Stimulated activated naive CD4-positive, alpha-beta T cell (primary cell): Measurements from ENCODE around the gene COQ8B.

ENCODE experiments used
- DNase-seq, 6 experiments: peaks; one replicate each; lab custom pipeline; 2025; lab: John Stamatoyannopoulos, UW

COQ8B gene

DNA sequence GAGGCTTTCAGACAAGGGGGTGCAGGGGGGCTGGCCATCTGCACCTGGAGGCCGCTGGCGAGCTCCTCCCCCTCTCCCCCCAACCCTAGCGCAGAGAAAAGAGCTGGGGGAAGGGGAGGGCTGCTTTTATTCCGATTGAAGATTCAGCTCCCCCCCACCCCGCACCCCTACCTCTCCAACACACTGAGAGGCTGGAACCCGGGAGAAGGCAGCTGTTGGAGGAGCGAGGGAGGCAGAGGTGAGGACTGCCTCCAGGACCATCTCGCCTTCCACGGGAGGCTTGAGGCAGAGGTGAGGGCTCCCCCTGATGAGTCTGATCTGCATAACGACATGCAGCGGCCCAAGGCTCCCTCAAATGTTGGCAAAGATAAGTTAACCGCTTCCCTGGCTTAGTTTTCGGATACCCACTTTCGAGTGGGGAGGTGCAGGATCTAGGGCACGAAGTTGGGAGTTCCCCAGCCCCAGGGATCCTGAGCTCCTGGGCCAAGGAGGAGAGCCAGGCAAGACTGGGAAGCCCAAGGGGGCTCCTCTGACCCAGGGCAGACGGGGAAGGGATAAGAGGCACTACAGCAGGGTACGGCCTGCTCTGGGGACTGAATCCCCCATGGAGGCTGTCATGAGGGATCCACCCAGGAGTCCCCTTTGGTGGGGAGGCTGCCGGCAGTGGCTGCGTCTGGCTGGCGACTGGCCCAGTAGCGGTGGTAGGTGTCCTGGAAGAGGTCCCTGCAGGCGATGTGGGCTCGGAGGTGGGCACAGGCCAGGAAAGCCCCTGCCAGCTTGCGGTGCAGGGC, 25.1 kb downstream of the COQ8B start:
- DNase-seq, result peak in 1 of 6 experiments; percentile 22

DNA sequence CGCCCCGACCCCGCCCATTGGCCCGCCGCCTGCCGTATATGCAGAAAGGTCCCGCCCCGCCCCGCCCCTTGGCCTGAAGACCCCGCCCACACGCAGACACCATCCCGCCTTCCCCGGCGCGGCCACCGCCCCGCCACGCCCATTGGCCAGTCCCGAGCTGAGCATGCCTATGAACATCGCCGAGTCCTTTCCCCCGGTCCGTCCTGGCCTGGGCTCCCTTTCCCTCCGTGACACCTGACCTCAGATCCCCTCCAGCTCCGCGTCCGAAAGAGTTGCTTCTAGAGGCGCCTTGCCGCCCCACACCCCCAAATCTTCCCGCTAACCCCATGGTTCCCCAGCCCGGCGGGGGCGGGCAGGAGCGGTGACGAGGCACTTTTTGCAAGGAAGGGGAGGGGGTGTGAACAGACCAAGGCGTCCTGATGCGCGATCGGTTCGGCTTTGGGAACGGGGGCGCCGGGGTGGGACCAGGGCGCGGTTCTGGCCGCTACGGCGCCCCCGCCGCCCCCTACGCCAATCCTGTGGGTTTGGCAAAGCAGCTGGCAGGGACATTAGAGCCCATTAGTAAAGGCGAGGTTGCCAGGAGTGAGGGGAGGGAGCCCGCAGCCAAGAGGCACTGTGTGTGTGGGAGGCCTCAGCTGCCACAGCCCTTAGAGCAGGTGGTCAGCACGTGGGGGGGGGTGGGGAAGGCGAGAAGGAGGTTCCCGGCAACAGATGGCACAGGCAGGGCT, 25.8 kb downstream of the COQ8B start:
- DNase-seq, result peak; percentile 60 to 89 (median 85)

DNA sequence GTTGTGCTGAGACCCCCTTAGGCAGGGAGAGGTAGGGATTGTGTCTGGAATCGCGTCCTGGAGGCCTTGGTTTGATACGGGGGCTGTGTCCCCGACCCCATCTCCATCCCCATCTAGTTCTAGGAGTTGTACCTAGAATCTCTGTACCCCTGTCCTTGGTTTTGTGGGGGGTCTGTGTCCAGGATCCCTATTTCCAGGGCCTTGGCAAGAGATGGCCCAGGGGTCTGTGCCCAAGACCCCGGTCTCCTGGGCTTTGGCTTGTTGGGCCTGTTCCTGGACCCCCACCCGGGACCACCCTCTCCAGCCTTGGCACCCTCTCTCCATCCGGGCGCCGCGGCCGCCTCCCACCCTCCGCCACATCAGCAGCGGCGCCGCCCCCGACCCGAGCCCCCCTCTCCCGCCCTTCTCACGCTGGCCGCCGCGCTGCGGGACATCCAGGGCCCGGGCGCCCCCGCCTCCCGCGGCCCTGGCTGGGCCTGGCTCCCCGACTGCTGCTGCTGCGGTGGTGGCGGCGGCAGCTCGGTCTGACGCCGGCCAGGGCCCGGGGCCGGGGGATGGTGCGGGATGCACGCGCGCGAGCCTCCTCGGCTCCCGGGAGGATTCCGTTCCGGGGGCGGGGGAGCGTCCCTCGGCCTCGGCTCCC, 26.5 kb downstream of the COQ8B start, which contains the start of gene NUMBL:
NUMBL (minus strand) TSS at position 602 of the 643 bp plus-strand sequence; CDS start at position 434, 168 bp downstream.
- peak in 1 of 6 experiments; percentile 17 for DNase-seq

DNA sequence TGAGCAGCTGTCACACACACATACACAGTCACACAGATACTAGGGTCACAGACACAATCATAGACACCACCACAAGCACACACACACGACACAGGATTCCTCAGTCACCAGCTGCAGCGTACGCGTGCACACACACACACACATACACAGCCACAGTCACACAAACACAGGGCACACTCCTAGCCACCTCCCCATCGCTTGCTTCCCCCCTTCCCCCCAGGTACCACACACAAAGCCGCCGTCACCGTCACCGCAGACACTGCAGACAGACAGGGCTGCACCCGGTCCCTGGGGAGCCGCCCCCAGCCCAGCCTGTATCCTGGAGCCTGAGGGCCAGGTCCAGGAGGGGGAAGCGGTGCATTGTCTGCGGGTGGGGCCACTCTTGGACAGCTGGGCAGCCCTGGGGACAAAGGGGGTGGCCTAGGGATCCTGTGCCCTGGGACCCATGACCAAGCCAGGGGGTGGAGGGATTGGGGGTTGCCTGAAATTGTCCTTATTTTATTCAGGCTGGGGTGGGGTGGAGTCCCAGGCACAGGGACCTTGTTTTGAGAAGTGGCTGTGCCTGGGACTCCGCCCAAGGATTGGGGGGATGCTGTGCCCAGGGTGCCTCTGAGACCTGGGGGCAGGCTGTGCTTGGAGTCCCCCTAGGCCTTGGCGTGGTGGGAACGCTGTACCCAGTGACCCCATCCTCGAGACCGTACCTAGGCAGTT, 27.2 kb downstream of the COQ8B start:
- DNase-seq, result no peak

DNA sequence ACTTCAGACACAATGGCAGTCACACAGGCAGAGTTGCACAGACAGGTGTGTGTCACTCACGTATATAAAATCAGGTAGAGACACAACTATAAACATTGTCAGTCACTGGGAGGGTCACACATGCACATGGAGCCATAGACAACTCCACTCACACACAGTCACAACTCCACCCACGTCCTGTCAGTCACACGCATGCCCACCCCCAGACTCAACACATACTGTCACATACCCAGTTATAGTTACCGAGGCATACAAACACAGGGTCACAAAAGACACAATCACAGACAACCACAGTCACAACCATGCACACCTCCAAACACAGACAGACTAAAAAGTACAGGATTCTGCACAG, 27.7 kb downstream of the COQ8B start:
- DNase-seq, result no peak

DNA sequence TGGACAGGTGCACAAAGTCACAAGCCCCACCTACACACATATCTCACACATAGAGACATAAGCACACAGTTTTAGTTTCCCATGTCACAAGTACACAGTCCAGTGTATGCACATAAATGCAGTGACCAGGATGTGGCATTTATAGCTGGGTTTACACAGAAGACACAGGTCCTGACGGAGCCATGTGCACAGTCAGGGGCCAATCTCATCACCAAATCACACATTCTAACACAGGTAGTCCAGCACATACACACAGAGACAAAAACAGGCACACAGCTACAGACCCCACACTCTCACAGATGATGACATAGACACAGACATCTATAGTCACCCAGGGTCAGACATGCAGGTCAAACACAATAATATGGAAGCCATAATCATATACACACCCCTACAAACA, 28.4 kb downstream of the COQ8B start:
- no peak for DNase-seq

DNA sequence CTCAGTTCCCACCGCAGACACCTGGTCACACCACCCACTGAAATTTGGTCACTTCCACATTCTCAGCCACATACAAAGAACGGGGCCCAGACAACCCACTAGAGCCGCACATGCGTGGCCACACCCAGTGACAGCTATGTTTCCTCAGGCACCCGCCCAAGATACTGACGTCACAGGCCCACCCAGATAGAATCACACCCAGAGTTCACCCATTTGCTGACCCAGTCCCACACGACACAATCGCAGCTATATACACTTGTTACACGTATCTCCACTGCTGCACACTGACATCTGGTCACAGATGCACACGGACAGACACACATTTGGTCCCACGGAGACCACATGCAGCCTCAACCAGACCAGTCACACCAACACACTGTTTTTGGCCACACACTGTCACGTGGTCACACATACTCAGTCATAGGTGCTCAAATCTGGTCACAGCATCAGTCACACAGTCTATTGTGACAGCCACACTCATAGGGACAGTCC, 29.1 kb downstream of the COQ8B start:
- DNase-seq, result no peak

DNA sequence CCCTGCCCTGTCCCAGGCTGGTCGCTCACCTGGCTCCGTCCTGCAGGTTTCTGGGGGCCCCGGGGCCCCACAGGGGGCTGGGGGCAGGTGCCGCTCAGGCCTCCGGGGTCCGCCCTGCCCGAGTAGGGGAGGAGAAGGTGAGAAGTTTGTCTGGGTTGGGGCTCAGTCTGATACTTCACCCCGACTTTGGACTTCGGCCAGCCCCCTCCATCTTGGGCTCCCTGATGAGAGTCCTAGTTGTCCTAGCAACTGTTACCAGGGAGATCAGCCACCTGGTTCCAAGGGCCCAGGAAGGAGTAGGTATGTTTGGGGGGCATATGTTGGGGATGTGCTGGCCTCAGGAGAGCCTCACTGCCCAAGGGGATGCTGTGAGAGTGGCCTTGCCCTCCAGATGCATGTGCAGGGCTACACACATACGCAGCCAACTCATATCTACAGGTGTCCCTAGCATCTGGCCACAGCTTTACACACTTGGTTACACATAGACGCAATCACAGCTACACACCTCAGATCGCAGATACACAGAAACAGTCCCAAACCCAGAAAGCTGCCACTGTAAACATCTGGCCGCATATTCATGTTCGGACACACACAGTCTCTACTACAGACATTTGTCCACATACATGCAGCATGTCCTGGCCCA, 29.7 kb downstream of the COQ8B start:
- no peak for DNase-seq

DNA sequence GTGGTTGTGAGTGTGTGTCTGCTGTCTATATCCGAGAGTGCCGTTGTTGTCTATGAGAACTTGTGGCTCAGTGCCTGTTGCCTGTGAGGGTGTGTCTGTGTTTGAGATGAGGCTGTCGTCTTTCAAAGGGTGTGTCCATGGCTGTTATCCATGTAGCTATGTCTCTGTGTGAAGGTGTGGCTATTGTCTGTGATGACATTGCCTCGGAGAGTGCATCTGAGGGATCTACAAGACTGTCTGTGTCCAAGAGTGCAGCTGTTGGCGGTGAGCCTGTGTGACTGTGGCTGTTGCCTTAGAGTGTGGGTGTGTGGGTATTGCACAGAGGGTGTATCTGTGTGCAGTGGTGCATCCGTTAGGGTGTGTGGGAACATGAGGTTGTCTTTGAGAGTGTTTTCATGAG, 31.1 kb downstream of the COQ8B start:
- no peak for DNase-seq

DNA sequence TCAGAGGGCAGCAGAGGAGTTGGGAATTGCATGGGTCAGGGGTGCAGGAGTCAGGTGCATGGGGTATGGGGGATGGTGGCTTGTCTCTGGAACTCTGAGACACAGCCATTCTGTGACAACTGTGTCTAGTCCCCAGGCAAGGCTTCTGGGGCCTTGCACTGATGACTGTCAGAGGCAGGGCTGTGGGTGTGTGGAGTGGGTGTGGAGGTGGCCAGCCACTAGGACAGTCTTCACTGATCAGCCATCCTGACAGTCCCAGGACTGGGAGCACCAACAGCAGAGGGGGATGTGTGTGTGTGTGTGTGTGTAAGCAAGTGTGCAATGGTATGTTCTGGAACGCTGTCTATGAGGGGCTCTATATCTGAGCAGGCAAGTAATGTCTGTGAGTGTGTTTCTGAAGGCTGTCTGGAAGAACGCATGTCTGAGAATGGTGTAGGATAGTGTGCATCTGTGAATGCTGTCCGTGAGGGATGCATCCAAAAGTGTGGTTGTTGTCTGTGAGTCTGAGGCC, 31.6 kb downstream of the COQ8B start:
- DNase-seq, result no peak

DNA sequence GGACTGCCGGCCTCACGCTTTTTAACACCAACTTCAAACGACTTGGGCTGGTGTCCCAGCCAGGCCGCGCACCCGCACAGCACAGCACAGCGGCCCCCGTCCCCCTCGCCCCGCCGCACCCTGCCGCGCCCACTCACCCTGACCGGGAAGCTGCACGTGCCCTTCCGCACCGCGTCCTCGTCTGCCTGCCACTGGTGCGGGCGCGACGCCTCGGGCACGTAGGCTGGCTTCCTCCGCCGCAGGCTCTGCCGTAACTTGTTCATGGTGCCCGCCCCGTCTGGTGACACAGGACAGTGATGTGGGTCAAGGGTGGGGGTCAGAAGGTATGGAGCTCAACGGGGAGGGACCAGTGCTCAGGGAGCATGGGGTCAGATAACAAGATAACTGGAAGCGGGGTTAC, 32.4 kb downstream of the COQ8B start:
- DNase-seq, result no peak

DNA sequence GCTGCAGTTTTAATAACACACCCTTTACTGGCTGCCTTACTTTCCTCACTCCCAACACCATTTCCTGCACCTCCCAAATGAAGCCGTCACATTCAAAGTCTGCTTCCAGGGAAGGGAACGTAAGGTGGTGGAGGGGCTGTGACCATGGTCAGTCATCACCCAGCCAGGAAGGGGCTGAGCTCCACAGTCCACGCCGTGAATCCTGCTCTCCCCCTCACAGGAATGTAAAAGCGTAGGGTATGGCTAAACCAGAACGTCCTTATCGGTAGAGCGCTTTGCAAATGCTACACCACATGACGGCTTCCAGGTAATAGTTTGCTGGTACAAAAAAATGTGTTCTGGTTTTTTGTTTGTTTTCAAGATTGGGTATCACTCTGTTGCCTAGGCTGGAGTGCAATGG, 33.2 kb downstream of the COQ8B start:
- no peak for DNase-seq

DNA sequence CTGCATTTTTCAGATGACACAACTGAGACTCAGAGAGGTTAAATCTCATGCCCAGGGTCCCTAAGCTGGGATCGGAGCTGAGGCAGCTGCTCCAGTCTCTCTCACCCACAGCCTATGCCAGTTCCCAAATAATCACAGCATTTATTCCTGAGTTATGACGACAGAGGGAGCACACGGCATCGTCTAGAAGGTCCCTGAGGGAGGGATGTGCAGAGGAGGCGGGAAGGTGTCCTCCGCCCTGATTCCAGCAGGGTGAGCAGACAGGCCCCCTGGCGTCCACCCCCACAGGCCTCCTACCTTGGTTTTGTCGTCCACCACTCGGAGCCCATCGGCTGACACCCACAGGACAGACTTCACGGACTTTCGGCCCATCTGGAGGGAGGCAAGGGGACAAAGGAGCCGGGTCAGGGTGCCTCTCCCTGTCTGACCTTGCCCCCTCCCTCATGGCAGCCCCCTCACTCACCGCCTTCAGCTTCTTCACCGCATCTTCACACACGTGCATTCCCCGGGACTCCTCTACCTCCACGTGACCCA, 34.2 kb downstream of the COQ8B start:
- no peak for DNase-seq

DNA sequence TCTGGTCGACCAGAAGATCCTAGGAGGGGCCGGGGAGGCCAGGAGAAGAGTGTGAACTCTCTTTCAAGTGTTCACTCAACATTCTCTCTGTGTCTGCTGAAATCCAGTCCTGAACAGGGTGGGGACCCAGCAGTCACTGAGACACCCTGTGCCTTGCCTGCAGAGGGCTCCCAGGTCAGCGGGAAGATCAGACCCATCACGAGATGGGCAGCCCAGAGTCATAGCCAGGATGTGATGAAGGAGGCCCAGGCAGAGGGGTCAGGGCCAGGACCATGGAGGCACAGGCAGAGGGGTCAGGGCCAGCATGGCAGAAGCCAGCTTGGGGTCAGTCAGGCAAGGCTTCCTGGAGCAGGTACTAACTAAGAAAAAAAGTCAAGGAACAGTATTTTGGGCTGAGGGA, 35.6 kb downstream of the COQ8B start:
- DNase-seq, result no peak

DNA sequence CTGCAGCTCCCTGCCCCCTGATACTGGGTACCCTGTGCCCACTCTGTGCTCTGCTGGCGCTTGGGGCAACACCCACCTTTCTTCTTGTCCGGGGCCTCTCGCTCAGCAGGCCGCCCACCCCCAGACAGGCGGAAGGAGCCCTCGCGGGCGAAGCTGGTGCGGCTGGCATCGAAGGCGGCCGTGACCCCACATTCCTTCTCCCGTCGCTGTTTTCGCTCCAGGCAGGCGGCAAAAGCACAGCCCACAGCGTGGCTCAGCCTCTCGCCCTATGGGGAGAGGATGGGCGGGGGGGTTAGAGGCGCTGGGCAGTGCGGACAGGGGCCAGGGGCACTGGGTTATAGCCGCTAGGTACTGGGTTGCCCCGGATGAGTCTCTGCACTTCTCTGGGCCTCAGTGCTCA, 39.5 kb downstream of the COQ8B start:
- no peak for DNase-seq

DNA sequence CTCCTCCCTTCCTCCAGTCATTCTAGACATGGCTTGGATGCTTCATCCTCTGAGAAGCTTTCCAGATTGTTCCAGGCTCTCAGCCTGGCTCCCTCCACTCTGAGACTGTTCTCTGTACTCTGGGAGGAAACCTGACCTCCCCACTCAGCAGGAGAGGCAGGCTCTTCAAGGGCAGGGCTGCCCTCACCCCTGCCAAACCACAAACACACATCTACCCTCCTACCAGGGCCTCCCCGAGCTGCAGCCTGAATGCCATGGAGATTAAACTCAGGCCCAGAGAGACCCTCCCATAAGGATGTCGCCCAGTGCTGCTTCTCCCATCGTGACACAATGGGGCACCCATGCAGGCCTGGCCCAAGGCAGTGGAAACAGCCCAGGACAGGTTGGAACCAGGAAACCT, 42.4 kb downstream of the COQ8B start:
- no peak for DNase-seq

DNA sequence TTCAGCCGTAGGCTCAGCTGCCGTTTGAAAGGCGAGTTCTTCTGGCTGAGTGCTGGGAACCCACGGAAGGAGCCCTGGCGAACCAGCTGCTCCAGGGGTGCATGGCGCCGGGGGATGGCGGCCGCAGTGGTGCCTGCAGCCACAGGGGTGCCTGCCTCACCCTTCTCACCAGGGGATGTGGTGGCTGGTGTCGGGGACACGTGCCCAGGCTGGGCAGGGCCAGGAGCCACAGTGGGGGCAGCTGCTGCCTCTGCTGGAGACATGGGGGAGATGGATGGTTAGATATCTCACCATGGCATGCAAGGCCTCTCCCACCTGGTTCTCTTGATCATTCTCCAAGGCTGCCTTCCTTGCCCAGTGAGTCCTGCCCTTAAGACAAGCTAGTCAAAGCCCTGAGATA, 43.3 kb downstream of the COQ8B start:
- no peak for DNase-seq

DNA sequence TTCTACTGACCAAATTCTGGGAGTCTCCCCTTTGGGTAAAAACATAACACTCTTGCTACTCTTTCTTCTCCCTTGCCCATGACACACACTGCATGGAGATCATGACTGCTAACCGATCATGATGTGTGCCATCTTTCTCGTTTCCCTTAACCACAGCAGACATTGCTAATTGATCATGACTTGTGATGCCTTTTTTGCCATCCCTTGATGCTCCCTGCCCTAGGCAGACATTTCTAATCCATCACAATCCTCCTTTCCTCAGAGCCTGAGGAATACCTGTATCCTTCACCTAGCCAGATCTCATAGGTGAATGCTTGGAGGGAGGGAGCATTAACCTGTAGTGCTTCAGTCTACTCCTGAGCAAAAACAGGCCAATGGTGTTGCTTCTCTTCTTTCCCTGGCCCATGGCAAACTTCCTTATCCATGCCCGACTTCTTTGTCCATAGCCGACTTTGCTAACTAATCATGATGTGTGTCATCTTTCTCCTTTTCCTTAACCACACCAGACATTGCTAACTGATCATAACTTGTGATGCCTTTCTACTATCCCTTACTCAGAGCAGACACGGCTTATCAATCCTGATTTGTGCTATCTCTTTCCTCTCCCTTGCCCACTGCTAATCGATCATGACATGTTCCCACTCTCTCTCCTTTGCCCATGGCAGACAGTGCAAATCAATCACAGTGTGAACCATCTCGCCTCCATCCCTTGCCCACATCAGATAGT, 44.0 kb downstream of the COQ8B start:
- DNase-seq, result no peak

DNA sequence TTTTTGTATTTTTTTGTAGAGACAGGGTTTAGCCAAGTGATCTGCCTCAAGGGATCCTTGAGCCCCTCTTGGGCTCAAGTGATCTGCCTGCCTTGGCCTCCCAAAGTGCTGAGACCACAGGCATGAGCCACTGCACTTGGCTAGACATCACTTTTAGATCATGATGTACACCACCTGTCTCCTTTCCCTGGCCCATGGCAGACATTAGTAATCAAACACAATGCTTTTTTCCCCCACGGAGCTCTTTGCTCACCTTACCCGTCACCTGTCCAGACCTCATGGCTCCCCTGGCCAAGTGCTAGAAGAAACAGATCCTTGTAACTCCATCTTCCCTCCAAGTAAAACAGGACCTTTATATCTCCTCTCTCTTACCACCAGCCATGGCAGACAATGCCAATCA, 44.6 kb downstream of the COQ8B start:
- no peak for DNase-seq

DNA sequence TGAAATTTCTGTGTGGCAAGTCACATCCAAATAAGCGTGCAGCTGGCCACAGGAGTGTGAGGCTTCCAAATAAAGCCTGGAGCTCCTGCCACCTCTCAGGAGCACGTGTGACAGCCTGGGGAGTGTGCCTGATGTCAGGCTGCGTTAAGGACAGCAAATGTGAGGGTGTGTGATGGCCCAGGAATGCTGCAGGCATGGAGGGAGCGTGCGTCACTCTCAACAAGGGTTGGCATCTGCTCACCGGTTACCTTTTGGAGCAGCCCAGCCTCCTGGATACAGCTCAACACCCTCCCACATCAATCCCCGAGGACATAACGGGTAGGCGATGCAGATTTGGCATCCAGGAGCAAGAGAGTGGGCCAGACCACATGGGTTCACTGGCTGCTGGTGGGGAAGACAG, 45.3 kb downstream of the COQ8B start:
- DNase-seq, result no peak
